ENCODE data around the gene FOXA1. TPM values are rescaled to one million over a fixed set of nuclear protein-coding genes. Genes with fewer than 3 reads are reported as not detected.

Gene FOXA1
- total and polyA plus RNA-seq, 2 of the 8 experiments (the other 6 are each of a cell fraction or from before 2014, with no cell fraction given), result 0.08 to 0.20 TPM

- Histone ChIP-seq H3K27me3 (replicated peaks in 1 of 4; ENCODE audit: control insufficient read depth in 3 of 4, extremely low read depth in 1 of 4, insufficient read depth in 3 of 4, low read length in 3 of 4) (peaks cover 66 to 100% (median 86%) of the 10 kb centered on the region in 4 experiments), H2BK120ac (replicated peaks; ENCODE audit: low read depth, low read length) (no peak overlapping the region), H3K14ac (ENCODE audit: insufficient read length) (no peak overlapping the region), H2AK5ac (ENCODE audit: low read depth, low read length) (no peak overlapping the region), H2BK12ac (ENCODE audit: low read depth, low read length) (no peak overlapping the region), H3K4me3 (ENCODE audit: extremely low read depth in 1 of 4, insufficient read depth in 2 of 4, low read depth in 3 of 4, low read length in 4 of 4) (peak overlapping the region; percentile 32 to 63 (median 50); a peak in 7 of 8 replicates), H3K79me2 (ENCODE audit: control insufficient read depth in 1 of 2, insufficient read depth in 2 of 2, low read length in 2 of 2) (no peaks in the 10 kb centered on the region), H3K4ac (replicated peaks; ENCODE audit: insufficient read length, low read depth, low read length) (no peak overlapping the region), H2AFZ (ENCODE audit: low read length) (no peak overlapping the region), H3K56ac (replicated peaks; ENCODE audit: insufficient read length, low read depth, low read length) (no peak overlapping the region), H4K91ac (replicated peaks; ENCODE audit: insufficient read length, low read length) (no peak overlapping the region), H4K20me1 (replicated peaks in 1 of 2; ENCODE audit: control insufficient read depth in 1 of 2, insufficient read depth in 2 of 2, low read length in 2 of 2) (peaks cover 14 to 19% of the 10 kb centered on the region in 2 experiments), H3K23me2 (ENCODE audit: low read depth, low read length) (peaks cover 10% of the 10 kb centered on the region; the same call in 1 of the 2 replicates), H3K9ac (replicated peaks in 1 of 4; ENCODE audit: extremely low read depth in 1 of 4, low read depth in 3 of 4, low read length in 3 of 4) (0 out of 7 replicates have a peak overlapping the region, but pooled peaks of 1 of the 4 experiments have one; percentile 12), H3K23ac (ENCODE audit: insufficient read length) (no peak overlapping the region), H3K4me1 (replicated peaks in 1 of 4; ENCODE audit: control insufficient read depth in 3 of 4, insufficient read depth in 4 of 4, low read length in 3 of 4) (peaks cover 7 to 38% (median 13%) of the 10 kb centered on the region in 4 experiments), H2BK20ac (ENCODE audit: low read length) (no peak overlapping the region), H3K4me2 (ENCODE audit: insufficient read depth in 1 of 2, low read depth in 2 of 2, low read length in 2 of 2) (peak overlapping the region; percentile 80 to 81), H3K18ac (ENCODE audit: extremely low read depth, low read length) (no peak overlapping the region), H4K5ac (ENCODE audit: insufficient read length, low read depth, low read length) (no peak overlapping the region), H3K79me1 (ENCODE audit: low read depth, low read length) (no peaks in the 10 kb centered on the region), H3K9me3 (ENCODE audit: insufficient read depth in 2 of 2, low read depth in 1 of 2, low read length in 1 of 2) (no peaks in the 10 kb centered on the region), H4K8ac (ENCODE audit: extremely low read depth, insufficient read depth, low read length) (no peak overlapping the region), H2BK15ac (ENCODE audit: low read length) (no peak overlapping the region), H3K27ac (ENCODE audit: low read depth, low read length) (no peak overlapping the region), H3K36me3 (ENCODE audit: control insufficient read depth in 2 of 4, insufficient read depth in 4 of 4, low read length in 3 of 4) (no peaks in the 10 kb centered on the region; a peak in 1 of 8 replicates), H2BK5ac (ENCODE audit: low read depth, low read length) (no peak overlapping the region)
- no peak for FAIRE-seq
- ChIA-PET POLR2A (ENCODE audit: partially characterized antibody) (interaction anchor here (1.0 kb wide), 1 partner anchor 10 kb away, joined by 3 read pairs; no protein-coding TSS in a partner anchor), CTCF (ENCODE audit: partially characterized antibody) (interaction anchor here (1.2 to 5.1 kb wide), 10 partner anchors 10 to 356 kb away, joined by 3 to 62 read pairs (median 4); partner anchors contain the start of genes FOXA1 and TTC6)
- DNase-seq (ENCODE audit: low read depth in 1 of 2, low spot score in 2 of 2), result peak in 1 of 2 experiments; percentile 82
- 1% methylated on average over 54 of the region's 63 CpGs; no CpG with 5 or more reads in 1 of the 2 experiments for WGBS, 2 experiments (ENCODE audit: extremely low coverage in 1 of 2, insufficient coverage in 1 of 2, insufficient read length in 1 of 2, insufficient replicate concordance in 2 of 2, low coverage in 1 of 2, low lambda C conversion rate in 2 of 2, missing lambda C conversion rate in 1 of 2)
- TF ChIP-seq TEAD4 (IDR thresholded peaks at IDR 0.05; ENCODE audit: low read depth, low read length), result 0 out of 2 replicates have a peak, but pooled peaks have one; percentile 42
- TF ChIP-seq E2F6 (IDR thresholded peaks at IDR 0.05), result no peak
- TF ChIP-seq SP4 (IDR thresholded peaks at IDR 0.05; ENCODE audit: low read length), result no peak
- TF ChIP-seq KDM4A (IDR thresholded peaks at IDR 0.05; ENCODE audit: low read depth, low read length, severe bottlenecking), result peak; percentile 43
- TF ChIP-seq RFX5 (IDR thresholded peaks at IDR 0.05; ENCODE audit: borderline replicate concordance, low read depth, low read length), result no peak
- no peak for TF ChIP-seq NANOG (IDR thresholded peaks at IDR 0.05; ENCODE audit: insufficient read depth, low read depth, low read length, poor library complexity, severe bottlenecking)
- TF ChIP-seq ZNF274 (IDR thresholded peaks at IDR 0.05; ENCODE audit: borderline replicate concordance, extremely low read depth, low read length), result no peak
- TF ChIP-seq ATF2 (IDR thresholded peaks at IDR 0.05; ENCODE audit: low read length), result no peak
- no peak for TF ChIP-seq MAFK (IDR thresholded peaks at IDR 0.05; ENCODE audit: low read depth, low read length)
These were observed 7.0 kb downstream of the FOXA1 start for GRCh38 chr14:37587881-37588666.
